GM10847 (cell line): ENCODE results near the gene AHRR.
A peak's percentile ranks its signal among the peaks of the same experiment; 100 is the strongest.

Source experiments
- POLR2A ChIP-seq: IDR thresholded peaks from 2 replicates; pipeline ENCODE4 v1.6.1; 2011; ENCODE audit not compliant: insufficient read length; ENCODE audit errors: extremely low read depth

AHRR gene

DNA sequence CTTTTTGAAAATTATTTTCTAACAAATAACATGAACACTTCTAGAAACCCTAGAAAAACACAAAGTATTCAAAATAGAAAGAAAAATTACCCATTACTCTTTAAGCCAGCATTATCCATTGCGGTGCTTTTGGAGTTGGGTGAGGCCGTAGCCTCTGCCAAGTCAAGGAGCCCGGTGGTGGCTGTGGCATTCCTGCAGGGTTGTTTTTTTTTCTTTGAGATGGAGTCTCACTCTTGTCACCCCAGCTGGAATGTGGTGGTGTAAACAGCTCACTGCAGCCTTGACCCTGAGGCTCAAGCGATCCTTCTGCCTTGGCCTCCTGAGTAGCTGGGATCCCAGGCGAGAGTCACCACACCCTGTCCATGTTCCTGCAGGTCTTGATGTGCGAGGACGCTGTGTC, 8.2 kb upstream of the AHRR start:
- TF ChIP-seq POLR2A = no peak

- TF ChIP-seq POLR2A = no peak
Measured at GRCh38 chr5:313806-314376, 7.6 kb upstream of the AHRR start.

GRCh38 chr5:314676-315487, 6.6 kb upstream of the AHRR start:
- no peak for TF ChIP-seq POLR2A

DNA sequence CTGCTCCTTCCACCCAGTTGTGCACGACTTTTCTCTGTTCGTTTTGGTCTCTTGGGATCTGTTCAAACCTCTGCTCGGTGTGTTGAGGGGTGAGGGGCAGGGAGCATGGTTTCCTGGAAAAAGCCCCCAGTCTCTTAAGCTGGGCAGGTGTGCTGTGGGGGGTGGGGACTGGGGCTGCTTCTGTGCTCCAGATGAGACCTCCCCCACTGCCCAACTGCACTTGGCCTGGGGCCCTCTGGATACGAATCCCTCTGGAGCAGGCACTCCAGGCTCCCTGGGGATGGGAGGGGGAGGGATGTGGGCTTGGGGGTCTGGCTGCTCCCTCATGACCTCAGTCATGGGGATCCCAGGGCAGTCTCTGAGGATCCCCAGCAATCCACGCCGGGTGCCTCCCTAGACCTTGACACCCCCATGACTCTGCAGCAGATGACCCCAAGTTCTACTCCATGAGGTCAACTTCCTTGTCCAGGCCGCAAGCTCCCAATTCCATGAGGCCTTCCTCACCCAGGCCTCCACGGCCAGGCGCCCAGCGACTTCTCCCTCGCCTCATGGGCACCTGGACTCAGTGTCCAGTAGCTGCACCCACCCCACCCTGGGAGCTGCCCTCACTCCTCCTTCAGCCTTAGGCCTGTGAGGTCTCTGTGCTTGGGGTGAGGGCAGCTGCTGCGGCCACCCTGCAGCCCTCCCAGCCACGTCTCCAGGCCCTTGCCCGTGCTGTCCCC, 5.9 kb upstream of the AHRR start:
- TF ChIP-seq POLR2A = no peak

DNA sequence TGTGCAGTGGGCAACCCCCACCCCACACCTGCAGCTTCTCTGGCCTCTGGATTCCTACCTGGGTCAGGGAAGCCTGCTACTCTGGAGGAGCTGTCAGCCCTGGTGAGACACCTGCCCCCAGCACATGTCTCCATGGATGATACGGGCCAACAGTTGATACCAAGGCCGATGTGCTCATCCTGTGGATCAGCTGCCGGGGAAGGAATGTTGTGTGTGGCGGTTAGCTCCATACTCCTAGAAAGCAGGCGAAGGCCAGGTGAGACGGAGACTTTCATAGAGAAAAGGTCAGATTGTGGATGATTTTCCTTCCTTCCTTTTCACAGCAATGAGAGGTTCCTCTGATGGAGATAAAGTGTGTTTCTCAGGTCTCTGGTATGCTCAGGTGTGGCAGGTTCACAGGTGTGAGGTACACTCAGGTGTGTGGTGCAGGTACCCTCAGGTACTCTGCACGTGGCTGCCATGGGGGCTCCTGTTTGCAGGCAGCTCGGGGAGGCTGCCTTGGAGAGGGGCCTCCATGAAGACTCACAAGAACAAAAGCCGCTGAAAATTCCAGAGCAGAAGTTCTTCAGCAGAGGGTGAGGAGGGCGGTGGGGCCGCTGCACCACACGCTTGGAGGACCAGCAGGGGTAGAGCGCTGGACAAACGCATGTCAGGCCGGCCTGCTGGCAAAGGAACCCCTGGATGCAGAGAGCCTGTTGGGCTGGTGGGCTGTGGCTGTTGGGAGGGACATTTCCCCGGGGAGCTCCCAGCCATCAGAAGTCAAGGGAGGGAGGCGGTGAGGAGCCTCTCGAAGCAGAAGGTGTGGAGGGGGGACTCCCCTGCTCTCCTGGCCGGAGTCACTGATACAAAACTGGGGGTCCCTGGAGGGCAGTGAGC, 5.1 kb upstream of the AHRR start:
- TF ChIP-seq POLR2A = no peak

GRCh38 chr5:317086-317811, 4.3 kb upstream of the AHRR start:
- TF ChIP-seq POLR2A = no peak

DNA sequence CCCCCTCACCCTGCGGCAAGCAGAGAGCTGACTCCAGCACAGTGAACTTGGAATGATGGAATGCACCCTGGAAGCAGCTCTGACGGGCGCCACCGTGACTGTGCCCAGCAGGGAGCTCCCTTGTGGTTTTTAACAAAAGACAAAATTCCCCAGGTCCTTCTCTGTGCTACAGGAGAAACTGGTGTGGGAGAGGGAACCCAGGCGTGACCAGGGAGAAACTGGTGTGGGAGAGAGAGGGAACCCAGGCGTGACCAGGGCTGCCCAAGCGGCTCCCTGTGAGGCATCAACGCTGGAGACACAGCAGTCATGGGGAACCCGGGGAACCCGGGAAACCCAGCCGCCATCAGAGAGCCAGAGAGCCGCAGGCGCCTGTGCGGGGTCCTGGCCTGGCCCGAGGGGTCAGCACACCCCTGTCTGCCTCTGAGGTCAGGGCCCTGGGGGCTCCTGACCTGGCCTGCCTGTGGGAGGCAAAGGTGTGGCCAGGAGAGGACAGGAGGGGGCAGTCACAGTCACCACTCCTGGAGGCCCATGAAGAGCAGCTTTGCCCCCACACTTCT, 3.1 kb upstream of the AHRR start:
- TF ChIP-seq POLR2A = no peak

DNA sequence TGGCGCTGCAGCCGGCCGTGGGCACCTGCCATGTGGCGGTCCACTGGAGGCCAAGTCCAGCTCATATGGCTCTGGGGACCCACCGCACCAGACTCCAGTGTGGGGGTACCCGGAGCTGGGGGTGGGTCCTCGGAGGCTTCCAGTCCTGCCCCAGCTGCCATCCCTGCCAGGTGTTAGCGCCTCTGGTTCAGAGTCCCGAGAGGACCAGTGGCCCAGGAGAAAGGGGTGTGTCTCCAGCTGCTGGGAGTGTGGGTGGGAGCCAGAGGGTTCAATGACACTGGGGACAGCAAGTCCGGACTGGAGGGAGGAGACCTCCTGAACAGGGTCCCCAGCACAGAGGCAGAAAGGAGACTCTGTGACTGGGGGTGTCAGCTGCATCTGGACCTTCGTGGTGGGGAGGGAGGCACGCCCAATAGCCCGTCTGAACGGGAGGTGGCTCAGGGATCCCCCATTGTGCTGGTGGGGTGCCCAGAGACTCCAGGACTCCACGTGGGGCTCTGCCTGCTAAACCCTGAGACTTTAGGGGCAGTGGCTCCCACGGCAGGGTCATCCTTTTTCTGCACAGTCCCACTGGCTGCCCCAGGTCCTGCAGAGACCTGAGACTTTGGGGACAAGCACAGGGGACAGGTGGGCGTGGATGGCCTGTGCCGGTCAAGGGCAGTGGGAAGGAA, 2.4 kb upstream of the AHRR start:
- TF ChIP-seq POLR2A = no peak

- no peak for TF ChIP-seq POLR2A
Measured at GRCh38 chr5:320524-321229, 837 bp upstream of the AHRR start.

- TF ChIP-seq POLR2A = peak; percentile 13
Measured at GRCh38 chr5:321726-322251, 275 bp downstream of the AHRR start.

DNA sequence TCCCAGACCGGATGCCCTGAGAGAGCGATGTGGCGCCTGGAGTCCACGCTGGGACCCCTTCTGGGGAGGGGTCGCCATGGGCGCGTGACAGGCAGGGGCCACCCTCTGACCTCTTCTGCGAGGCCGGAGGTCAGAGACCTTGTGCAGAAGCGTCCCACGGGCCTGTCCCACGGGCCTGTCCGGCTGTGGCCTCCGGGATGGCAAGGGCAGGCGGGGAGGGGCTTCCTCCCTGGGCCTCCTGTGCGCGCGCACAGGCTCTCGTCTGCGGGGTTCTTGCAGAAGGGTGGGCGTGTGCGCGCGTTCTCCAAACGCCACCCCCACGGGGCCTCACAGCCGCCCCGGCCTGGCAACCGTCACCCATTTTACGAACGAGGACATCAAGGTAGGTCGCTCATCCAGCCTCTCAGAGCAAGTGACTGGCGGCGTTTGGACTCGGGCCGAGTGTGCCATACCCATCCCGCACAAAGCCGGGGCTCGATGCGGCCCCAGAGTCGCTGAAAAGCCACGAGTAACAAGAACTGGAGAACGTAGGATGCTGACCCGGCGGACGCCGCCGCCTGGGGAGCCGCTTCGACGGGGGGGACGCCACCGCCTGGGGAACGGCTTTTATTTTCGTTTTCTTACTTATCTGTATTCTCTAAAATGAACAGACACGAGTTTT, 897 bp downstream of the AHRR start:
- no peak for TF ChIP-seq POLR2A
